Duodenal mucosa (tissue), 2 donors: ENCODE results near the gene PDXK.
A peak's percentile ranks its signal among the peaks of the same experiment; 100 is the strongest.

Experiments
- H3K27ac ChIP-seq: one replicate; pipeline ENCODE4 v1.7.0; 2013; ENCODE audit warnings: low read depth, low read length
- H3K27me3 ChIP-seq, 2 donors: one replicate each; pipeline ENCODE4 v1.7.0; 2013; ENCODE audit warnings: low read length in 2 of 2, control low read depth in 1 of 2; ENCODE audit not compliant: insufficient read depth in 2 of 2, control insufficient read depth in 1 of 2
- H3K36me3 ChIP-seq, 2 donors: one replicate each; pipeline ENCODE4 v1.7.0; 2013; ENCODE audit warnings: low read length in 2 of 2, control low read depth in 1 of 2; ENCODE audit not compliant: insufficient read depth in 2 of 2, control insufficient read depth in 1 of 2
- H3K4me1 ChIP-seq, 2 donors: one replicate each; pipeline ENCODE4 v1.7.0; 2013; ENCODE audit warnings: low read length in 2 of 2, control low read depth in 1 of 2; ENCODE audit not compliant: insufficient read depth in 2 of 2, control insufficient read depth in 1 of 2
- H3K4me3 ChIP-seq, 2 donors: one replicate each; pipeline ENCODE4 v1.7.0; 2013; ENCODE audit warnings: low read length in 2 of 2, low read depth in 1 of 2
- H3K9ac ChIP-seq, 2 donors: one replicate each; pipeline ENCODE4 v1.7.0; 2013; ENCODE audit warnings: low read length in 2 of 2, low read depth in 1 of 2
- H3K9me3 ChIP-seq, 2 donors: one replicate each; pipeline ENCODE4 v1.7.0; 2013; ENCODE audit warnings: low read length in 2 of 2, control low read depth in 1 of 2; ENCODE audit not compliant: control insufficient read depth in 1 of 2

Gene PDXK

DNA sequence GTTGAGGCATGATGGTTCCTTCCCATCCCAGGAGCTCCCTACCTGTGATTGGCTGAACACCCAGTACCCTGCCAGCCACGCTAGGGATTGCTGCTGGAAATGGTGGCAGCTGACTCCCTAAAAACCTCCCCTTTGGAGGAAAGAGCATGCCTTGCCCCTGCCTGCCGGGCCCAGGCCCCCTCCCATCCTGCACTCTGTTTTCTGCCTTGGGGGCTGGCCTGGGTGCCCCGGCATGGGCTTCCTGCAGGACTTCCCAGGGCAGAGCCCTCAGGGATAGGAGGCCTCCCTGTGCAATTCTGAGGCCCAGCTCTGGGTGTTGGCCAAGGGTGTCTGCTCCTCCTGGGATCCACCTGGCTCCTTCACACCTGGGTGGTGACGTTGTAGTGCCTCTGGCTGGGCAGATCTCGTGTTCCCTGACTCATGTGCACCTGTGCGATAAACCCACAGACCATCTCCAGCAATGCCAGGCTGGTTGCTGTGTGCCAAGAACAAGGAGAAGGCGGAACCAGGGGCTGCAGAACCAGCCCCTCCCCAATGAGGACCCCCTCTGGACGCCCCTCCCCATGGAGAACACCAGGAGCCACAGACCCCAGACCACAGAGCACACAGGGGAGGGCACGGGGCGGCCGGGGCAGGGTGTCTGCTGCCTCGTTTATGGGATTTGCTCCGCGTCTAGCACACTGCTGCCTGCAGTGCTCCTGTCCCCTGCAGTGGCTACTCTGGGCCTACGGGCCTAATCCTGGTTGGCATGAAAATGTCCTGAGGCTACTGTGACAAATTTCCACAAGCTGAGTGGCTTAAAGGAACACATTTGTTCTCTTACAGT is 43.6 kb downstream of the PDXK start:
- Histone ChIP-seq H3K27ac (no peak overlapping the region), H3K9me3 (no peaks in the 10 kb centered on the region), H3K4me3 (no peak overlapping the region), H3K27me3 (no peaks in the 10 kb centered on the region), H3K9ac (no peak overlapping the region), H3K4me1 (peaks cover 4 to 13% of the 10 kb centered on the region in 2 donors), H3K36me3 (peaks cover 9 to 45% of the 10 kb centered on the region in 2 donors)

DNA sequence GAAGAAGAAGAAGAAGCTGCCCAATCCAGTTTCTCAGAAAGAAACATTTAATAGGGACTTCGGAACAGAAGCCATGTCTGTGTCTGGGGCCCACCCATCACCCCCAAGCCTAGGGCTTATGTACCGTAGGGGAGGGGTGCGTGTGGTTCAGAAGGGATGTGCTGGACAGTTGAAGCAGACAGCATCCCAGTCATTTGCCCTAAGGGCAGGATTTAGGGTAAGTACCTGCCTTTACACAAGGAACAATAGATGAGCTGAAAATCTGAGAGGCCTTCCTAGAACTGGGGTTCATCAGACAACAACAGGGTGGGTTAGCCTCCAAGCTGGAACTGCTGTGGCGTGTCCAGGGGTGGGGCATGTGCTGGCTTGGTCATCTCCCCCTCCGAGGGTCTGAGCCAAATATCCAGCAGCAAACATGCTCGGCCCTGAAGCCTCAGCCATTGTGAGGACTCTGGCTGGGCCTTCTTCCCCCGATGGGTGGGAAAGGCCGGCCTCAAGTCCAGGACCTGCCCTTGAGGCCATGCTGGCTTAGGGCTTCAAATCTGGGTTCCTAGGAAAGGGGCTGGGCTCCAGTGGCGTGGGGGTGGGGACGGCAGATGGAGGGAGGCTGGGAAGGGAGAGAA is 45.1 kb downstream of the PDXK start:
- Histone ChIP-seq H3K4me1 (peaks cover 15 to 19% of the 10 kb centered on the region in 2 donors), H3K4me3 (no peak overlapping the region), H3K27me3 (no peaks in the 10 kb centered on the region), H3K9ac (no peak overlapping the region), H3K9me3 (no peaks in the 10 kb centered on the region), H3K27ac (no peak overlapping the region), H3K36me3 (peaks cover 7 to 34% of the 10 kb centered on the region in 2 donors)

DNA sequence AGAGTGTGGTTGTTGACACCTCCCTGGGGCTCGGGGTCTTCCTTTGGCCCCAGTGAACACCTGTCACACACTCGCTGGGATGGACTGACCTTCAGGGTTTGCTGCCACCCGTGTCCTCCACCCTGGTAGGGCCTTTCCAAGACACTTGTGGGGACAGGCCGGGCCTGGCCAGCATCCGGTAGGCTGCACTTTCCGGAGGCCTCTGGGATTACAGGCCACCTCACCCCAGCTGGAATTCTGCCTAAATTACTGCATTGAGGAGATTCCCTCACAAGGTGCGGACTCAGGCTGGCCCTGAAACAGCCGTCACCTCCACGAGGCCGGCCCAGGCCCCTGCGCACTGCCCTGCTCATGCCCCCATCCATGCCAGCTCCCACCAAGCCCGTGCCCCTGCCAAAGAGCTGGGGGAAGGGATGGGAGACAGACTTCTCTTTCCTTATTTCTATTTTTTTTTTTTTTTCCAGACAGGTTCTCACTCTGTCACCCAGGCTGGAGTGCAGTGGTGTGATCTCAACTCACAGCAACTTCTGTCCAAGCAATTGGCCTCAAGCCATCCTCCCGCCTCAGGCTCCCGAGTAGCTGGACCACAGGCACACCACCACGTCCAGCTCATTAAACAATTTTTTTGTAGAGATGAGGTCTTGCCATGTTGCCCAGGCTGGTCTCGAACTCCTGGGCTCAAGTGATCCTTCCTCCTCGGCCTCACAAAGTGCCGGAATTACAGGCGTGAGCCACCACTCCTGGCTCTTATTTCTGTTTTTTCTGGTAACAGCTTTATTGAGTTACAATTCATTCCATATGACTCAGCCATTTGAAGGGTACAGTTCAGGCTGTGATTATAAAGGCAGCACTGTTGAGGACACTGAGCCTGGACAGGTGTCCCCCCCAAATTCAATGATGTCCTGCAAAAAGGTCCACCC is 45.9 kb downstream of the PDXK start:
- Histone ChIP-seq H3K9me3 (no peaks in the 10 kb centered on the region), H3K4me3 (no peak overlapping the region), H3K4me1 (peaks cover 15 to 19% of the 10 kb centered on the region in 2 donors), H3K27ac (no peak overlapping the region), H3K27me3 (no peaks in the 10 kb centered on the region), H3K9ac (no peak overlapping the region), H3K36me3 (peaks cover 7 to 26% of the 10 kb centered on the region in 2 donors)

DNA sequence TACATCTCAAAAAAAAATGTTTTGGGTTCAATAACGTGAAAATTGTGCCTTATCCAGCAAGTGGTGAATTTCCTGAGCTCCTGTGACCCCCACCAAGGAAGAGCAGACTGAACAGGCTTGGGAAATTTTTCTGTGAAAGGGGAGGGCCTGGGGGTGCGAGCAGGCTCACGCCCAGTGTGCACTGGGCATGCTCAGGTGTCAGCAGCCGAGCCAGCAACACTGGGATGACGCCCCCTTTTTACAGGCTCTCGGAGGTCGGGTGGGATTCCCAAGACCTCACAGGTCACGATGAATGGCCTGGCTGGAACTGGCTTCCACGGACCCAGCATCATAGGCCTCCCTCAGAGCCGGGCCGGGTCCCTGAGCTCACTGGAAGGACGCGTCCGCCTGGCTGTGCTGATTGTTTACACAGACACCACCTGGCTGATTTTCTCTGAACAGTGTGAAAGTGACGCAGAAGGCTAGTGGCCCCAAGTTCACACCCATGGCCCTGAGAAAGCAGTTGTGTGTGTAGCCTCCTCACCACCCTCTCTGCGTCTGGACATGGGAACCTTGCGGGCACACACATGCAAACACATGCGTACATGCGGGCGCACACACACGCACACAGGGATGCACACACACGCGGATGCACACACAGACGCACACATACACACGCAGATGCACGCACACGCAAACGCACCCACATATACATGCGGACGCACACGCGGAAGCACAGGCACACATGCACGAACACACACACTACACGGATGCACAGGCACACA is 48.0 kb downstream of the PDXK start:
- Histone ChIP-seq H3K4me3 (no peak overlapping the region), H3K9me3 (no peaks in the 10 kb centered on the region), H3K27ac (no peak overlapping the region), H3K9ac (peak overlapping the region in 1 of 2 donors; percentile 10), H3K27me3 (no peaks in the 10 kb centered on the region), H3K4me1 (peaks cover 15 to 19% of the 10 kb centered on the region in 2 donors), H3K36me3 (peaks cover 2 to 11% of the 10 kb centered on the region in 2 donors)

DNA sequence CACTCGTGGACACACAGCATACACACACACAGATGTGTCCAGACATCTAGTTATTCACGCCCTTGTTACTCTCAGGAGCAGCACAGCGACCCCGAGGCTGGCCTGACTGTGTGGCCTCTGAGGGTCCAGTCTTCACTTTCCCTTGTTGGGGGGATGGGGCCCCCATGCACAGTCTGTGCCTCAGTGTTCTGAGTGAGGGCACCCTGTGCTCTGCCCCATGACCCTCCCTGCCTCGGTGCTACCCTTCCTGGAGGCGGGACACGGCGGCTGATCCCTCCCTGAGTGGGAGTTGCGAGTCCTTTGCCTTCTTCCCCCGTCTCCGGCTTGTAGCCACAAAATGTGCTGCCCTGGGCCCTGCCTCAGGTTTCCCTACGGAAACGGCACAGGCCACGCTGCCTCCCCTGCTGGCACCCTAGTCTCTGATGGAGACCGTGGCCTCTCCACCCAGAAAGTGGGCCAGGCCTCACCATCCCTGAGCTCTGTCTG is 48.6 kb downstream of the PDXK start:
- H3K9me3 ChIP-seq: no peaks in the 10 kb centered on the region

DNA sequence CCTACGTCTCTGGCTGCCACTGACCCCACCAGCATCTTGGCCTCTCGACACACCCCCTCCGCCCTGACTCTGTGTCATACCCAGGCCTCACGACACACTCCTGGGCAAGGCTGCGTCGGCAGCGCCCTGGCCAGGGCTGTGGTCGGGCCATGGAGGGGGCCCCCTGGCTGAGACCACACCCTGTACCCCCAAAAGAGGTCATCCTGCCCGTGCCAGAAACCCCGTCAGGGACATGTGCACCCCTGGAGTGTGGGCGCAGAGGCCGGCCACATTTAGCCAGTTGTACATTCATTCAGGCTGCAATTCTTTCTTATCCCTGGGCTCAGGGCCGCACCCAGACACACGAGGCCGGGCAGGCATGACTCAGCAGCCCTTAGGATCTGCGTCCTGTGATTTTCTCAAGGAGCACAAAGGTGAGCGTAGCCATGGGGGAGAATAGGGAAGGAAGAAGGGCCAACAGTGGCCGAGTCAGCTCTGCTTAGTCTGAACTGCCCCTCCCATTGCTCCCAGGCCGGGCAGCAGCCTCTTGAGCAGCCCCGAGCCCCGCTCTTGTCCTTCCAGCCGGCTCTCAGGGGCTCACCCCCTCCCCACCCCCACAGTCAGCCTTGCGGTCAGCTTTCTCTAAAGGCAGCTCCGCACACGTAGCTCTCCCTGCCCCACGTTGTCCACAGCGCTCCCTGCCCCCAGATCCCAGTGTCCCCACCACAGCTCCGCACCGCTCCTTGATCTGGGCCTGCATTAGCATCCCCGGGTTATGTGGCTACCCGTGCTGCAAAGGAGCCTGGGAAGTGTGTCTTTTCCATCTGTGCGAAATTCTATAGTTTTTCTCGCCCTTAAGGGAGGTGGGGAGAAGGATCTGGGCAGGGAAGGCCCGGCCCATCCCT is 49.3 kb downstream of the PDXK start:
- Histone ChIP-seq H3K4me1 (peaks cover 15 to 19% of the 10 kb centered on the region in 2 donors), H3K9ac (peak overlapping the region; percentile 25), H3K9me3 (no peaks in the 10 kb centered on the region), H3K27me3 (no peaks in the 10 kb centered on the region), H3K36me3 (peaks cover 2 to 5% of the 10 kb centered on the region in 2 donors), H3K4me3 (no peak overlapping the region), H3K27ac (no peak overlapping the region)

More for the DNA sequence above, 48.6 kb downstream of the PDXK start:
- no peaks in the 10 kb centered on the region for H3K27me3 ChIP-seq
- no peak overlapping the region for H3K4me3 ChIP-seq
- H3K9ac ChIP-seq: peak overlapping the region; percentile 25
- H3K4me1 ChIP-seq: peaks cover 15 to 19% of the 10 kb centered on the region in 2 donors
- peaks cover 0 to 9% of the 10 kb centered on the region in 2 donors for H3K36me3 ChIP-seq
- H3K27ac ChIP-seq: no peak overlapping the region

DNA sequence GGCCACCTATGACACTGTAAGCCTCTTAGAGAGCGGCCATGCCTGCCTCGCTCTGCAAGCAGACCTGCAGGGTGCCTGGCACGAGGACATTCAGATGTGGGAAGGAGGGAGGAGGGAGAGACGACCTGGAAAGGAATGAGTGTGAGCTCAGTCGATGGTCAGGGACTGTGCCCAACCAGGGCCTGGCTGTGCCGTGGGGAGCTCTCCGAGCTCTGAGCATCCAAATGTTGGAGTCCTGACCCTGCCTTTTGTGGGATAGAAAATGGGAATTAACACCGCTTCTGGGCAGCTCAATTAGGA is 49.9 kb downstream of the PDXK start:
- Histone ChIP-seq H3K27me3 (no peaks in the 10 kb centered on the region), H3K4me1 (peaks cover 15 to 19% of the 10 kb centered on the region in 2 donors), H3K9me3 (no peaks in the 10 kb centered on the region), H3K9ac (no peak overlapping the region), H3K27ac (no peak overlapping the region), H3K4me3 (no peak overlapping the region), H3K36me3 (peaks cover 7 to 9% of the 10 kb centered on the region in 2 donors)

DNA sequence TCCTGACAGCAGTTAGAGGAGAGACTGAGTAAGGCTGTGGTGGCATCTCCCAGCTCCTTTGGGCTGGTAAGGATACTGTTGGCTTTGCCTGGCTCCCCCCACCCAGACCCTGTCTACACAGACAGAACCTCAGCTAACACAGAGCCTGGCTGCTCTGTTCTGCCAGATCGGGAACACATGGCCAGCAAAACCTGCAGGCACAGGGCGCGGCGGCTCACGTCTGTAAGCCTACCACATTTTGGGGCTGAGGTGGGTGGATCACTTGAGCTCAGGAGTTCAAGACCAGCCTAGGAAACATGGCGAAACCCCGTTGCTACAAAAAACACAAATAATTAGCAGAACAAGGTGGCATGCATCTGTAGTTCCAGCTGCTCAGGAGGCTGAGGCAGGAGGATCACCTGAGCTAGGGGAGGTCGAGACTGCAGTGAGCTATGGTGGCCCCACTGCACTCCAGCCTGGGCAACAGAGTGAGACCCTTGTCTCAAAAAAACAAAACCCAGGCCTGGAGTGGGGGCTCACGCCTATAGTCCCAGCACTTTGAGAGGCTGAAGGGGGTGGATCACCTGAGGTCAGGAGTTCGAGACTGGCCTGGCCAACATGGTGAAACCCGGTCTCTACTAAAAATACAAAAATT is 50.5 kb downstream of the PDXK start:
- Histone ChIP-seq H3K27ac (no peak overlapping the region), H3K9me3 (no peaks in the 10 kb centered on the region), H3K9ac (no peak overlapping the region), H3K27me3 (no peaks in the 10 kb centered on the region), H3K4me3 (no peak overlapping the region), H3K4me1 (peaks cover 15 to 23% of the 10 kb centered on the region in 2 donors), H3K36me3 (peaks cover 7 to 15% of the 10 kb centered on the region in 2 donors)
